Measurements from ENCODE around the gene ZMIZ2.

Gene ZMIZ2

GRCh38 chr7:44765579-44766415, 17.1 kb downstream of the ZMIZ2 start (continued):
- no peak for TF ChIP-seq ZNF518A (tag by site-specific recombination; conservative IDR thresholded peaks at IDR 0.05; ENCODE audit: low read depth)
- no peak for TF ChIP-seq ZBTB17 (tag by site-specific recombination; IDR thresholded peaks at IDR 0.05)
- no peak for TF ChIP-seq ZNF19 (tag by site-specific recombination; IDR thresholded peaks at IDR 0.05; ENCODE audit: low read depth)
- TF ChIP-seq ZNF48 (tag by site-specific recombination; IDR thresholded peaks at IDR 0.05), result no peak
- TF ChIP-seq MYNN (tag by site-specific recombination; IDR thresholded peaks at IDR 0.05; ENCODE audit: borderline replicate concordance), result no peak
- no peak for TF ChIP-seq ZNF16 (tag by site-specific recombination; IDR thresholded peaks at IDR 0.05; ENCODE audit: low read depth)
- TF ChIP-seq ZNF549 (tag by site-specific recombination; IDR thresholded peaks at IDR 0.05), result no peak
- TF ChIP-seq SALL2 (tag by site-specific recombination; IDR thresholded peaks at IDR 0.05; ENCODE audit: borderline replicate concordance), result no peak

GRCh38 chr7:44766416-44766801, 17.8 kb downstream of the ZMIZ2 start:
- no peaks in the 10 kb centered on the region for H3K9me3 ChIP-seq (ENCODE audit: control insufficient read depth, insufficient read depth, low read depth, low read length)
- H3K36me3 ChIP-seq (ENCODE audit: control insufficient read depth in 2 of 2, insufficient read depth in 1 of 2, low read length in 2 of 2), result peaks cover 5 to 56% of the 10 kb centered on the region in 2 experiments; a peak in 2 of 3 replicates
- peaks cover 5% of the 10 kb centered on the region; the same call in 1 of the 2 replicates for H3K4me1 ChIP-seq (ENCODE audit: control insufficient read depth, insufficient read depth, low read length)
- H3K4me3 ChIP-seq (ENCODE audit: low read depth, low read length), result no peak overlapping the region
- H3K27ac ChIP-seq (ENCODE audit: extremely low read depth, low read depth, low read length), result no peak overlapping the region
- POLR2A ChIA-PET, result interaction anchor here (0.8 kb wide), 2 partner anchors 31 to 160 kb away, joined by 3 to 4 read pairs; partner anchors contain the start of genes OGDH and PPIA
- CTCF ChIA-PET, result no interaction called here
- TF ChIP-seq AEBP2 (tag by site-specific recombination; IDR thresholded peaks at IDR 0.05; ENCODE audit: borderline replicate concordance) (no peak), TSHZ1 (tag by site-specific recombination; IDR thresholded peaks at IDR 0.05; ENCODE audit: borderline replicate concordance) (no peak), ZNF785 (tag by site-specific recombination; IDR thresholded peaks at IDR 0.05) (no peak), ZNF629 (tag by site-specific recombination; IDR thresholded peaks at IDR 0.05) (no peak), ZNF571 (tag by site-specific recombination; IDR thresholded peaks at IDR 0.05) (no peak), ZNF202 (tag by site-specific recombination; IDR thresholded peaks at IDR 0.05; ENCODE audit: borderline replicate concordance) (no peak), ZNF366 (tag by site-specific recombination; conservative IDR thresholded peaks at IDR 0.05) (no peak), ATF2 (tag by site-specific recombination; IDR thresholded peaks at IDR 0.05; ENCODE audit: low read depth) (no peak), ZNF26 (tag by site-specific recombination; IDR thresholded peaks at IDR 0.05) (no peak), ZBTB49 (tag by site-specific recombination; IDR thresholded peaks at IDR 0.05; ENCODE audit: low read depth) (no peak), ZSCAN30 (tag by site-specific recombination; IDR thresholded peaks at IDR 0.05) (no peak)
